ENCODE measurements around the gene GNG7. TPM values are rescaled to one million over a fixed set of nuclear protein-coding genes. Genes with fewer than 3 reads are reported as not detected.

GNG7 gene
- total RNA-seq, 1 experiment from 2014 or later: 7.7 TPM

DNA sequence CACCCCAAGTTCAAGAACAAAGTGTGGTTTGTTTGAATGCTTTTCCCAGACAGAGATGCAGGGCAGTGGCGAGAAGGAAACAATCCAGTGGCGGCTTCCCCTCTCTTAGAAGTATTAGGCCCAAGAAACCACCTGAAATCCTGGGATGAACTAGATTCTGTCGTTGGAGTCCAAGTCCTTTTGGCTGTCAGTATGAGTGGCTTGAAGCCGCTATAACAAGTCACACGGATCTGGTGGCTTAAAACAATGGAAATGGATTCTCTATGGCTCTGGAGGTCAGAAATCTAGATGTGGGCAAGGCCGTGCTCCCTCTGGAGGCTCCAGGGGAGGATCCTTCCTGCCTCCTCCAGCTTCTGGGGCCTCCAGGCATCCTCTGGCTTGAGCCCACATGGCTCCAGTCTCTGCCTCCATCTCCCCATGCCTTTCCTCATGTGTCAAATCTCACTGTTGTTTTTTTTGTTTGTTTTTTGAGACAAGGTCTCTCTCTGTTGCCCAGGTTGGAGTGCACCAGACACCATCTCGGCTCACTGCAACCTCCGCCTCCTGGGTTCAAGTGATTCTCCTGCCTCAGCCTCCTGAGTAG, 97.7 kb downstream of the GNG7 start:
- no peak overlapping the region for H4K5ac ChIP-seq (ENCODE audit: insufficient read length, low read depth, low read length)
- no peak overlapping the region for H3K9ac ChIP-seq (ENCODE audit: extremely low read depth, insufficient read length, low read length)
- H3K14ac ChIP-seq (ENCODE audit: insufficient read depth, low read length): no peak overlapping the region
- no peak overlapping the region for H2AFZ ChIP-seq (ENCODE audit: low read length)
- Mint-ChIP-seq H3K27ac (no peak overlapping the region), H3K4me1 (peaks cover 20 to 26% of the 10 kb centered on the region in 2 experiments), H3K36me3 (ENCODE audit: insufficient read depth in 1 of 3, low read depth in 3 of 3) (peaks cover 3 to 13% (median 4%) of the 10 kb centered on the region in 3 experiments; a peak in 4 of 7 replicates), H3K4me3 (no peak overlapping the region), H3K9me3 (peaks cover 4 to 9% of the 10 kb centered on the region in 2 experiments), H3K27me3 (ENCODE audit: low read depth) (peaks cover 30% of the 10 kb centered on the region)
- no peak overlapping the region for H2BK5ac ChIP-seq (ENCODE audit: insufficient read length, low read length)
- H2BK15ac ChIP-seq (ENCODE audit: low read depth, low read length): no peak overlapping the region
- no peaks in the 10 kb centered on the region for H4K20me1 ChIP-seq (ENCODE audit: control insufficient read depth, insufficient read depth, insufficient read length)
- no peak overlapping the region for H3K23ac ChIP-seq (ENCODE audit: insufficient read length, low read depth, low read length)
- DNase-seq: no peak
- H2BK20ac ChIP-seq (ENCODE audit: low read depth, low read length, poor library complexity, severe bottlenecking): no peak overlapping the region
- H3K4ac ChIP-seq (ENCODE audit: low read depth, low read length): no peak overlapping the region
- H3K9me3 ChIP-seq (ENCODE audit: control insufficient read depth, low read depth, low read length): no peaks in the 10 kb centered on the region
- no peaks in the 10 kb centered on the region for H3K79me1 ChIP-seq (ENCODE audit: insufficient read depth, low read depth, low read length, poor library complexity, severe bottlenecking)
- no peak overlapping the region for H3T11ph ChIP-seq (ENCODE audit: low read length)
- H3K56ac ChIP-seq (ENCODE audit: insufficient read length, low read depth, low read length): no peak overlapping the region
- H2AK5ac ChIP-seq (ENCODE audit: insufficient read length, low read length): no peak overlapping the region
- H3K4me2 ChIP-seq (ENCODE audit: insufficient read depth, insufficient read length, low read length): no peak overlapping the region
- H3K27me3 ChIP-seq (ENCODE audit: insufficient read depth, low read length): no peaks in the 10 kb centered on the region; the same call in 1 of the 2 replicates
- no peaks in the 10 kb centered on the region for H3K79me2 ChIP-seq (ENCODE audit: insufficient read depth, low read length)
- H4K8ac ChIP-seq (replicated peaks; ENCODE audit: insufficient read length, low read depth, low read length): no peak overlapping the region
- H3K4me1 ChIP-seq (ENCODE audit: insufficient read depth, low read length): no peaks in the 10 kb centered on the region
- H2BK12ac ChIP-seq (ENCODE audit: insufficient read length, low read depth, low read length): no peak overlapping the region
- H4K91ac ChIP-seq (ENCODE audit: insufficient read length, low read depth, low read length): no peak overlapping the region
- no peak overlapping the region for H3K18ac ChIP-seq (ENCODE audit: insufficient read length, low read depth, low read length)
- H3K27ac ChIP-seq (ENCODE audit: insufficient read length, low read depth, low read length): no peak overlapping the region
- H3K23me2 ChIP-seq (ENCODE audit: insufficient read length, low read depth, low read length, poor library complexity, severe bottlenecking): no peaks in the 10 kb centered on the region
- TF ChIP-seq, protein P1, sequence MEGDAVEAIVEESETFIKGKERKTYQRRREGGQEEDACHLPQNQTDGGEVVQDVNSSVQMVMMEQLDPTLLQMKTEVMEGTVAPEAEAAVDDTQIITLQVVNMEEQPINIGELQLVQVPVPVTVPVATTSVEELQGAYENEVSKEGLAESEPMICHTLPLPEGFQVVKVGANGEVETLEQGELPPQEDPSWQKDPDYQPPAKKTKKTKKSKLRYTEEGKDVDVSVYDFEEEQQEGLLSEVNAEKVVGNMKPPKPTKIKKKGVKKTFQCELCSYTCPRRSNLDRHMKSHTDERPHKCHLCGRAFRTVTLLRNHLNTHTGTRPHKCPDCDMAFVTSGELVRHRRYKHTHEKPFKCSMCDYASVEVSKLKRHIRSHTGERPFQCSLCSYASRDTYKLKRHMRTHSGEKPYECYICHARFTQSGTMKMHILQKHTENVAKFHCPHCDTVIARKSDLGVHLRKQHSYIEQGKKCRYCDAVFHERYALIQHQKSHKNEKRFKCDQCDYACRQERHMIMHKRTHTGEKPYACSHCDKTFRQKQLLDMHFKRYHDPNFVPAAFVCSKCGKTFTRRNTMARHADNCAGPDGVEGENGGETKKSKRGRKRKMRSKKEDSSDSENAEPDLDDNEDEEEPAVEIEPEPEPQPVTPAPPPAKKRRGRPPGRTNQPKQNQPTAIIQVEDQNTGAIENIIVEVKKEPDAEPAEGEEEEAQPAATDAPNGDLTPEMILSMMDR (conservative IDR thresholded peaks at IDR 0.05): no peak
- no peak overlapping the region for H2BK120ac ChIP-seq (ENCODE audit: low read depth, low read length, poor library complexity, severe bottlenecking)
- WGBS (ENCODE audit: extremely low coverage, insufficient read length, low lambda C conversion rate): no CpG with 5 or more reads among the region's 8 CpGs
